CD4-positive, alpha-beta T cell treated with Interleukin-12 subunit alpha and Interleukin-12 subunit beta, for 1 hour (primary cell): ENCODE measurements around the gene EGFL8.
"Not testable (repeated sequence)": the region's sequence is repeated elsewhere in the genome, so short reads cannot be mapped to it uniquely, and the experiment has no call there.

Source experiments
- DNase-seq: peaks from one replicate; pipeline ENCODE4 v3.0.0-alpha.2; 2020

Gene EGFL8

DNA sequence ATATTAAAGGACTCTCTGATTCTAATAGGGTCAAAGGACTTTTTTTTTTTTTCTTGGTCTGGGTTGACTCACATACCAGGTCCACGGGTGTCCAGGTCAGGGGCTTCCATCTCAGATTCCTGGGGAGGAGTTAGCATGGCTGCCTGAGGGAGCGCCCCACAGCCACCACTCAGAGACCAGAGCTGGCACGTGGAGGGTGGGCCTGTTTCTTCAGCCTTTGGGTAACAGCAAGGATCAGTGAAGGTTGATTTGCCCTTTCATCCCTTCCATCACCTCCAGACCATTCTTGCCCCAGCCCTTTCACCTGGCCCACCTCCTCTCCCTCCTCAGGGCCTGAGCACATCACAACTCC, 33.9 kb downstream of the EGFL8 start:
- DNase-seq, result no peak

DNA sequence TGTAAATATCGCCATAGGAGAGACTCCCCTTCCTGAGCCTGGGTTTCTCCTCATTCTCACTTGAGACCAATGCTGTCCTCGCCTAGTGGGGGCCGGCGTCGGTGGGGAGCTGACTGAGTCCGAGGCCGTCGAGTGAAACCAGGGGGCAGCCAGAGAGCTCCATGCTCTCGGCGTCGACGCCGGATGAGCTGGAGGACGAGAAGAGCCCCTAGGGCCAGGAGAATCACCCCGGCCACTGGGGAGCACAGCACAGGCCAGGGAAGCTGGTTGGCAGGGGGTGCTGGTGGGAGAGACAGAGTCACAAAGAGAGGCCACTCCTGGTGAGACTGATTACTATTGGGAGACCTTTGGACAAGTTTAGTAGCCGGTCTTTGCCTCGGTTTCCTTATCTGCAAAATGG, 34.5 kb downstream of the EGFL8 start:
- DNase-seq, result no peak

DNA sequence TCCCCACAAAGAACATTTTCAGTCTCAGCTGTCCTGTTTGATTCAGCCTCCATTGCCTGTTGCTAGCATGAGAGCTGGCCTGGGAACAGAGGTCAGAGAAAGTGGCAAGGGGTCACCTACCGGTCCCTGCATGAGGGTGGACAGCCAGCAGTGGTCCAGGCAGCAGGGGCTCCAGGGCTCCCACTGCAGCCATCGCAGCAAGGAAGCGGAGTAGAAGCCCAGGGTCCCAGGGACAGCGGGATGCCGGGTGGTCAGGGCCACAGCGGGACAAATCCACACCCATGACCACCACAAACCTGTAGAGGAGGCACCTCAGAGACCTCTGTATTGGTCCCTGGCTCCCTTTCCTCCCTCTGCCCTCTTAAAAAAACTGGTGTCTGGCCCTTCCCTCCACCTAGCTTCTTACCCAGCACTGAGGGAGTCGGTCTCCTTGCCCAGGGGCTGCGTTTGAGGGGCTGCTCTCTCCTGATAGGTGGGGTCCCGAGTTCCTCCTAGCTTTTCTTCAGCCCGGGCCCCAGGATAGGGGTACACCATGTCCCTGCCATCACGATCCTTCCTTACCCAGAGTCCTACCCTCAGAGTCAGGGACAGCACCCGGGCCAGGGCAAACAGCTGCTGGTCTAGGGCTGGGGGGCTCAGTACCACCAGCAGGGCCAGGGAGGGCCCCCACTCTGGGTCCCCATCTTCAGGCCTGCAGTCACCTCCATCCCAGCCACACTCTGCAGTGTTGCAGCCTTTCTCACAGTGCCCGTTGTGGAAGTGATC, 36.5 kb downstream of the EGFL8 start:
- no peak for DNase-seq

DNA sequence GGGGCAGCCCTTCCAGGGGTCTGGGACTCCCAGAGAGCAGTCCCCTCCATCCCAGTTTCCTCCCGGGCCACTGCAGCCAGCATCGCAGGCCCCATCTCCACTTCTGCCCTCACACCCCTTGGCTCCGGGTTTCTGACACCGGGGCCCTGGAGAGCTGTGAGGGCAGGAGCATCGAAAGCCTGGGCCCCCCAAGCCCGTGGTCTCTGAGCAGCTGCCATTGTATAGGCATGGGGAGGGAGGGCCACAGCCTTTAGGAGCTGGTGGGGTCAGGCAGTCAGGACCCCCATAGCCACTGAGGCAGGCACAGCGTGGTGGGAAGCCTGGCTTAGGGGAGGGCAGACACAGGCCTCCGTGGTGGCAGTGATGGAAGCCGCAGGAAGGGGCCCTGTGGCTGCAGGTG, 37.8 kb downstream of the EGFL8 start:
- no peak for DNase-seq

DNA sequence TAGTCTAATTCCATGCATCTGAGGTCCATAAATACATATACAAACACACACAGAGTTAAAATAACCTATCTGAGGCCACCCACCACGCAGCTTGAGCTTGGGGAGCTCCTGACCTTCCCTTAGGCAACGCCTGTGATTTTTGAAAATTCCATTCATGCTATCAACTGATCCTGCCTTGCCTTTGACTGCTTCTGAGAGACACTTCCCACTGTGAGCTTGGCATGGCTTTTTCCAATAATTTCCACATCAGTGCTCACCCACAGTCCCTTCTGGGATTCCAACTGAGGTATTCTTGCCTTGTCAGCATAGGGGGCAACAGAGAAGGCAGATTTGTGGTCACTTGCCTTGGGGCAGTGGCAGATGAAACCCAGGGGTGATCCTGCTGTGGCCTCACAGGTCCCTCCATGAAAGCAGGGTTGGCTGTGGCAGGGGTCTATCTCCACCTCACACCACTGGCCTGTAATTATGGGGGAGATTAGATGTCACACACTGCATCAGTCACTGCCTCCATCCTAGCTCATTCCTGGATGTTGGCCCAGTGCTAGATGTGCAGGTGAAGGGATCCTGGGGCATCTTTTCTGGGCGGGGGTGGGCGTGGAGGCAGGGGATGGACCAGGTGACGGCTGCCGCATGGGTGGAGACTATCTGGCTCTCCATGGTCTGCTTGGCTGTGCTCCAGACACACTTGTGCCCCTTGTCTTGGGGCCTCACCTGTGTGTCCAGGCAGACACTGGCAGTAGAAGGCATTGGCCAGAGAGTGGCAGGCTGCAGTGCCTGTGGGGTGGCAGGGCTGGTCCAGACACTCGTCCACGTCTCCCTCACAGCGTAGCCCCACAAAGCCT, 39.3 kb downstream of the EGFL8 start:
- DNase-seq, result no peak

DNA sequence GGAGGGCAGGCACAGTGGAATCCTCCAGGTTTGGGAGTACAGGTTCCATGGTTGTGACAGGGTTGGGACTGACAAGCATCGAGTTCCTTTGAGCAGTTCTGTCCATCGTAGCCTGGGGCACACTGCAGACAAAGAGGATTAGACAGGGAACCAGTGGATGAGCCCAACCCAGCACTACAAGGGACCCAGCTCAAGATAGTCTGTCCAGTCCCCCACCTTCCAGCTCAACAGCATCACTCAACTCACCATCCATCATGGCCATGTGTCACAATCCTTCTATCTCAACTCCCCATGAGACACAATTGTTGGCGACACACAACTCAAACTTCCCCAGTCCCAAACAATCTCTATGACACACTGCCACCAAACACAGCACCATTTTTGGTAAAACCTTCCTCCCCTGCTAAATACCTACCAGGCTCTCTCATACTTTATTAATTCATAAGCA, 39.9 kb downstream of the EGFL8 start:
- no peak for DNase-seq

DNA sequence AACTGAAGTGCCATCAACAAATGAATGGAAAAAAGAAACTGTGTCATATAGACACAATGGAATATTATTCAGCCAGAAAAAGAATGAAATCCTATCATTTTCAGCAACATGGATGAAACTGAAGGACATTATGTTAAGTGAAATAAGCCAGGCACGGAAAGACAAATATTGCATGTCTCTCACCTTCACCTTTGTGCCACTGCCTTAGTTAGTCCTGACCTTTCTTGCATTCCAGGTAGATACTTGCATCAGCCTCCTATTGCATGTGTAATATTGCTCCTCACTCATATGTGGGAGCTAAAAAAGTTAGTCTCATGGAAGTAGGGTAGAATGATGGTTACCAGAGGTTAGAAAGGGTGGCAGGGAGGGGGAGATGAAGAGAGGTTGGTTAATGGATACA, 44.6 kb downstream of the EGFL8 start:
- no peak for DNase-seq

DNA sequence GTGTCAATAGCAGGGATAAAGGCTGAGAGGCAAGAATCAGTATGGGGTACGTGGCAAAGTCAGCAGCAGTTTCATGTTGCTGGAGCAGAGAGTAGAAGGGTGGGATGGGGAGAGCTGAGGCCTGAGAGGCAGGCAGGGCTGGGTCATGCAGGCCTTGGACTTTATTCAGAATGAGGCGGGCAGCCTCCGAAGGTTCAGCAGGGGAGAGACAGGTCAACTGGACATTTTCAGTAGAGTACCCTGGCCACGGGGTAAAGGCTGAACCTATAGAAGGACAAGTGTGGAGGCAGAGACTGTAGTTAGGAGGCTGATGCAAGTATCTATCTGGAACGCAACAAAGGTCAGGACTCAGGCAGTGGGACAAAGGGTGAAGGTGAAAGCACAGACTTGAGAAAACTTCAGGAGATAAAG, 45.8 kb downstream of the EGFL8 start:
- no peak for DNase-seq

DNA sequence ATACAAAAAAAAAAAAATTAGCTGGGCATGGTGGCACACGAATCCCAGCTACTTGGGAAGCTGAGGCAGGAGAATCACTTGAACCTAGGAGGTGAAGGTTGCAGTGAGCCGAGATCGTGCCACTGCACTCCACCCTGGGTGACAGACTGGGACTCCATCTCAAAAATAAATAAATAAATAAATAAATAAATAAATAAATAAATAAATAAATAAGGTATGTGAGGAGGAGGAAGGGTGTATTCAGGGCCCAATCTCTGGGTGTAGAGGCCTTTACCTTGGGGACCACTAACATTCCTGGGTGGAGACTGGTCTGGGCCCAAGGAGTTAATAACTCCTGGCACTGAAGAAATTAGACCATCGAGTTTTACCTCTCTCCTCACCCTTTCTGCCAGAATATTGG, 47.0 kb downstream of the EGFL8 start:
- not testable (repeated sequence) for DNase-seq

DNA sequence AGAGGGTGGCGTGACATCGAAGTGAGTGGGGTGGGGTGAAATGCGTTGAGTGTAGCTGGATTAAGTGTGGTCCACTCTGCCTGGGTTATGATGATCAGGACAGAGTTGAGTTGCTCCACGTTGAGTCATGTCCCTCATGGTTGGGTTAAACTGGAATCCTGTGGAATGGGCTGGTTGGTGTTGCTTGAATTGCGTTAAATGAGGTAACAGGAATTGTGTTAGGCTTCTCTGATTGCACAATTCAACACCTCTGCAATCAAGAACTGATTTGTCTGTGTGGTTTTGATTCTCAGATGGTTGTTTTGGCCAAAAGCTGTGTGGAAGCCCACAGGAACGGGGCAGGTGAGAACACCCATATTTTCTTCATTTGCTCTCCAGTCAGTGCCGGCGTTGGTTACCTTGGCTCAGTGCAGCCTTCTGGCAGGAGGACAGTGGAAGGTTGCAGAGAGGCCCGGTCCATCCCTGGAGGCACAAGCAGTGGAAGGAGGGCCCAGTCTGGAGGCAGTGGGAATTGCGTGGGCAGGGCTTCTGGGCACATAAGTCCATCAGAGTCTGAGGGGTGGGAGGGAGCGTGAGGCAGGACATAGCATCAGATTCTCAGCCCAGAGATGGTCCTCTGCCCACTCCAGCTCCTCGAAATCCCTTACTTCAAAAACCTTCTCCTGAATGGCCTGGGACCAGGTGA, 47.8 kb downstream of the EGFL8 start:
- no peak for DNase-seq

DNA sequence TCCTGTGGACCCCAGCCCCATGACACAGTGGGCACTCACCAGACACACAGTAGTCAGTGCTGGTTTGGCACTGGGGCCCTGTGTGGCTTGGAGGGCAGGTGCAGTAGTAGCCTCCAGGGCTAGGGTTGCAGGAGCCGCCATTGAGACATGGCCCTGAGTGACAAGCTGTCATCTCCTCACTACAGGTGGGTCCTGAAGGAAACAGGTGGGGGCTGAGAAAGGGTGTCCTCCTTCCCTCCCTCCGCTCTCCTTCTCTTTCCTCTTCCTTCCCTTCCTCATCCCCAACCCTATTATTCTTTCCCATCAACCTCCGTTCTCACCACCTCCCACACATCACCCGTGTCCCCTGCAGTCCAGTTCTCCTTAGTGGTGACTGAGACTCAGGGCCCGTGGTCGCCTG, 49.3 kb downstream of the EGFL8 start:
- DNase-seq, result no peak

DNA sequence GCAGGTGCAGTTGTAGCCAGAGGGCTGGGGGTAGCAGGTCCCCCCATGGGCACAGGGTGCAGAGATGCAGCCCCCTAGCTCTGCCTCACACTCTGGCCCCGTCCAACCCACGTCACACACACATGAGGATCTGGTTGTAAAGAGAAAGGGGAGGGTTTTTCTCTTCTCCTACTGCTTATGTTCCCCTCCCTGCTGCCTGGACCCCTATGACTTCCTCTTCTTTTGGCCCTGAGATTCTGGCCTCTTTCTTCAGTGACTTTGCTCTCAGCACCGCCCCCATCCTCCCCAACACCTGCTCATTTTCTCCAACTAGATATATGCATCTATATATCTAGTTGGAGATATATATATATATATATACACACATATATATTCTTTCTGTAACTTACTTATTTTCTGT, 49.7 kb downstream of the EGFL8 start:
- no peak for DNase-seq

DNA sequence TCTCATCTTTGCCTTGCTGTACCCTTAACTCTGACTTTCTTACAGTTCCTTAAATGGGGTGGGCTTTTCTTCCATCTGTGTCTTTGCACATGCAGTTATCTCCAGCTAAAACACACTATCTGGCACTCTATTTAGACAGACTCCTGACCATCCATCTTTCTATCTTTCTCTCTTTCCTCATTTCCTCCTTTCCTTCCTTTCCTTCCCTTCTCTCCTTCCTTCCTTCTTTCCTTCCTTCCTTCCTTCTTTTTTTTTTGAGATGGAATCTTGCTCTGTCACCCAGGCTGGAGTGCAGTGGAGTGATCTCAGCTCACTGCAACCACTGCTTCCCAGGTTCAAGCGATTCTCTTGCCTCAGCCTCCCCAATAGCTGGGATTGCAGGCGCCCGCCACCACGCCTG, 51.2 kb downstream of the EGFL8 start:
- no peak for DNase-seq

DNA sequence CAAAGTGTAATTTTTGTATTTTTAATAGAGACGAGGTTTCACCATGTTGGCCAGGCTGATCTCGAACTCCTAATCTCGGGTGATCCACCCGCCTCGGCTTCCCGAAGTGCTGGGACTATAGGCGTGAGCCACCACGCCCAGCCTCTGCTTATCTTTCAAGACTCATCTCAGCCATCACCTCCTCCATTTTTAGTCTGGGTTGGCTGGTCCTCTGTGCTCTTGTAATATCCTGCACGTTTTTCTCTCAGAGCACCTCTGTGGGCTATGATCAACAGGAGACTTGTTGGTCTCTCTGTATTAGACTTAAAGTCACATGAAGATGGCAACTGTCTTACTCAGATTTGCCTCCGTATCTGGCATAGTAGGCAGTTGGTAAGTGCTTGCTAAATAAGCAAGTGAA, 51.9 kb downstream of the EGFL8 start:
- no peak for DNase-seq

DNA sequence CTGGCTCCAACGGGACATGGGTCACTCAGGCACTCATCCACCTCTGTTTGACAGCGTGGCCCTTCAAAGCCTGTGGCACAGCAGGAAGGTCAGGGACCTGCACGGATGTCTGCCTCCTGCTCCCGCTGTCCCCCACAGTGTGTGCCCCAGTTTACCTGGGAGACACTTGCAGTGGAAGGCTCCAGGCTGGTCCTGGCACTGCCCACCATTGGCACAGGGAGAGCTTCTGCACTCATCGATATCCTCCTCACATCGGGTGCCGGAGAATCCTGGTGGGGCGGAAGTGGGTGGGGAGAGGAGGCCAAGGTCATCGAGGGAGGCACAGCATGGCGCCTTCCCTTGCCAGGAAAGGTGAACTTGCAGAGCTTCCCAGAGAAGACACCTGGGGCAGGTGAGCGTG, 52.6 kb downstream of the EGFL8 start:
- DNase-seq, result no peak
